Transverse colon (tissue), 4 donors: ENCODE measurements around the gene OSBPL9. TPM values are rescaled to one million over a fixed set of nuclear protein-coding genes. Genes with fewer than 3 reads are reported as not detected.

Experiments used
- DNase-seq: peaks from one replicate; pipeline ENCODE4 v3.0.0-alpha.2; 2019
- H3K27ac ChIP-seq, 4 donors: fragments of 200-600 bp; sonication (generic); 2 replicates each; pipeline ENCODE4 v1.5.1; 2016 to 2018; ENCODE audit warnings: inconsistent platforms in 4 of 4
- H3K27me3 ChIP-seq: fragments of 200-600 bp; sonication (generic); 2 replicates; pipeline ENCODE4 v1.5.1; 2017; ENCODE audit warnings: inconsistent platforms
- H3K36me3 ChIP-seq, 4 donors: fragments of 200-600 bp; sonication (generic); 2 replicates each; pipeline ENCODE4 v1.5.1; 2017 to 2019; ENCODE audit warnings: inconsistent platforms in 4 of 4
- H3K4me1 ChIP-seq, 4 donors: fragments of 200-600 bp; sonication (generic); 2 replicates each; pipeline ENCODE4 v1.5.1; 2017 to 2020; ENCODE audit warnings: inconsistent platforms in 4 of 4
- H3K4me3 ChIP-seq, 4 donors: fragments of 200-600 bp; sonication (generic); 1 replicate in 1 of 4; 2 replicates in 3 of 4; pipeline versions ENCODE4 v1.5.1 to v1.6.1; 2017 to 2019; ENCODE audit warnings: inconsistent platforms in 4 of 4
- H3K9me3 ChIP-seq, 2 donors: fragments of 200-600 bp; sonication (generic); 2 replicates each; pipeline ENCODE4 v1.5.1; 2017 to 2019; ENCODE audit warnings: inconsistent platforms in 2 of 2
- EP300 ChIP-seq: sonication (generic); formaldehyde crosslinking; IDR thresholded peaks from one replicate; pipeline ENCODE4 v1.6.1; 2017; ENCODE audit warnings: antibody characterized with exemption, low read depth
- POLR2A ChIP-seq: fragments of 450-650 bp; IDR thresholded peaks from one replicate; pipeline ENCODE4 v1.6.1; 2016; ENCODE audit warnings: antibody characterized with exemption, mild to moderate bottlenecking, moderate library complexity
- POLR2AphosphoS5 ChIP-seq, 3 donors: sonication (generic); formaldehyde crosslinking; IDR thresholded peaks; one replicate each; pipeline ENCODE4 v1.6.1; 2016; ENCODE audit warnings: antibody characterized with exemption in 3 of 3
- WGBS, 2 donors: methylation state at CpG; one replicate each; pipeline ENCODE4 v1.1.5; 2018; ENCODE audit warnings: low coverage in 1 of 2; 5-methylcytosine and 5-hydroxymethylcytosine counted together
- in situ Hi-C, 4 donors: fragments of 200-750 bp; cut with MboI; loops; one replicate each; pipeline versions ENCODE4 v1.15.0 to v1.15.1; 2017; ENCODE audit warnings: low sequenced_read_pairs in 3 of 4, low pct_ligation_motif_present in 1 of 4, low pct_unique_long_range_greater_than_20kb in 1 of 4
- intact Hi-C: fragments of 100-400 bp; cut with DNase I; formaldehyde crosslinking; loops from one replicate; pipeline ENCODE4 v1.15.1; 2023; ENCODE audit warnings: low total_unique reads
- total RNA-seq, 4 donors: library from RNA; depleted of rRNA; stranded (reverse); fragments of >200 nt; gene quantifications; one replicate each; pipeline ENCODE4 v1.1.0, GENCODE V29; 2016
- TF ChIP-seq, protein P1 (sequence below), 5 experiments: fragments of 200-600 bp in 3 of 5; fragments of 450-650 bp in 2 of 5; sonication (generic) in 3 of 5; IDR thresholded peaks; 1 replicate in 2 of 5; 2 replicates in 3 of 5; pipeline ENCODE4 v1.5.1; 2016 to 2017; ENCODE audit warnings: antibody characterized with exemption in 5 of 5, inconsistent platforms in 3 of 5, mild to moderate bottlenecking in 2 of 5, moderate library complexity in 1 of 5

Gene OSBPL9, protein sequence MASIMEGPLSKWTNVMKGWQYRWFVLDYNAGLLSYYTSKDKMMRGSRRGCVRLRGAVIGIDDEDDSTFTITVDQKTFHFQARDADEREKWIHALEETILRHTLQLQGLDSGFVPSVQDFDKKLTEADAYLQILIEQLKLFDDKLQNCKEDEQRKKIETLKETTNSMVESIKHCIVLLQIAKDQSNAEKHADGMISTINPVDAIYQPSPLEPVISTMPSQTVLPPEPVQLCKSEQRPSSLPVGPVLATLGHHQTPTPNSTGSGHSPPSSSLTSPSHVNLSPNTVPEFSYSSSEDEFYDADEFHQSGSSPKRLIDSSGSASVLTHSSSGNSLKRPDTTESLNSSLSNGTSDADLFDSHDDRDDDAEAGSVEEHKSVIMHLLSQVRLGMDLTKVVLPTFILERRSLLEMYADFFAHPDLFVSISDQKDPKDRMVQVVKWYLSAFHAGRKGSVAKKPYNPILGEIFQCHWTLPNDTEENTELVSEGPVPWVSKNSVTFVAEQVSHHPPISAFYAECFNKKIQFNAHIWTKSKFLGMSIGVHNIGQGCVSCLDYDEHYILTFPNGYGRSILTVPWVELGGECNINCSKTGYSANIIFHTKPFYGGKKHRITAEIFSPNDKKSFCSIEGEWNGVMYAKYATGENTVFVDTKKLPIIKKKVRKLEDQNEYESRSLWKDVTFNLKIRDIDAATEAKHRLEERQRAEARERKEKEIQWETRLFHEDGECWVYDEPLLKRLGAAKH
- 10 to 100 TPM; 56.1 to 82.1 (median 65.4) TPM for total RNA-seq

DNA sequence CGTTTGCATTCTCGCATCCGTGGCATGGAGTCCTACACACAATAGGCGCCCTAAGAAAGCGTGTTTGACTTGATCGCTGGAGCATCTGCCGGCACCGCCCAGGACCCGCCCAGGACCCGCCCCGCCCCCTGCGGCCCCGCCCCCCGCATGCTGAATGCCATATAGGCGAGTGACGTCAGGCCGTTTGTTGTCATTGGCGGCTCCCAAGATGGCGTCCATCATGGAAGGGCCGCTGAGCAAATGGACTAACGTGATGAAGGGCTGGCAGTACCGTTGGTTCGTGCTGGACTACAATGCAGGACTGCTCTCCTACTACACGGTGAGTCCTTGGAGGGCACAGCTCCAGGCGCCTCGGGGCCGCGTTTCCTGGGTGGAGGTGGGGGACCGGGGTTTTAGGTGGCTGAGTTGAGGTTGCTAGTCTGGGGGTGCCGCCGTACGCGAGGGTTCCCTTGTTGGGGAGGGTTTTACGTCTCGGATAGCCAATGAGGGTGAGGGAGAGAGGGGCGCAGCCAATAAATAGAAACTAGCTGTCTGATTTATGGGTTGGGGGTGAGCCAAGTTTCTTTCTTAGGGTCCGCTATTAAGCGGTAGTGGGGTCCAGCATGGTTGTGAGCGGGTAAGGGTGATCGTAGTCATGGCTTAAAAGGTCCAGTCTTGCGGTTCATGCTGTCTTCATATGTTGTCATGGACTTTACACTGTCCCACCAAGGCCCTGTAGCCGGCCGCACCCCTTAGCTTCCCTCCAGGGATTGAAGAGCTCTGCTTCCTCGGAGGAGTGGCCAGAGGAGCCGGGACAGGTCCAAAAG is at the start of gene OSBPL9:
OSBPL9 (plus strand) TSS at position 190 of the 806 bp plus-strand sequence; CDS start at position 209, 19 bp downstream.
- TF ChIP-seq POLR2AphosphoS5 (IDR thresholded peaks at IDR 0.05) (peak; percentile 85 to 89 (median 88)), POLR2A (peak; percentile 62), EP300 (no peak)
- TF ChIP-seq, protein P1, sequence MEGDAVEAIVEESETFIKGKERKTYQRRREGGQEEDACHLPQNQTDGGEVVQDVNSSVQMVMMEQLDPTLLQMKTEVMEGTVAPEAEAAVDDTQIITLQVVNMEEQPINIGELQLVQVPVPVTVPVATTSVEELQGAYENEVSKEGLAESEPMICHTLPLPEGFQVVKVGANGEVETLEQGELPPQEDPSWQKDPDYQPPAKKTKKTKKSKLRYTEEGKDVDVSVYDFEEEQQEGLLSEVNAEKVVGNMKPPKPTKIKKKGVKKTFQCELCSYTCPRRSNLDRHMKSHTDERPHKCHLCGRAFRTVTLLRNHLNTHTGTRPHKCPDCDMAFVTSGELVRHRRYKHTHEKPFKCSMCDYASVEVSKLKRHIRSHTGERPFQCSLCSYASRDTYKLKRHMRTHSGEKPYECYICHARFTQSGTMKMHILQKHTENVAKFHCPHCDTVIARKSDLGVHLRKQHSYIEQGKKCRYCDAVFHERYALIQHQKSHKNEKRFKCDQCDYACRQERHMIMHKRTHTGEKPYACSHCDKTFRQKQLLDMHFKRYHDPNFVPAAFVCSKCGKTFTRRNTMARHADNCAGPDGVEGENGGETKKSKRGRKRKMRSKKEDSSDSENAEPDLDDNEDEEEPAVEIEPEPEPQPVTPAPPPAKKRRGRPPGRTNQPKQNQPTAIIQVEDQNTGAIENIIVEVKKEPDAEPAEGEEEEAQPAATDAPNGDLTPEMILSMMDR (IDR thresholded peaks at IDR 0.05) = no peak
- peaks cover 9 to 50% (median 19%) of the 10 kb centered on the region in 4 donors for H3K4me1 ChIP-seq
- 0 to 1% methylated on average over 5 to 45 of the region's 45 CpGs for WGBS, 2 donors

DNA sequence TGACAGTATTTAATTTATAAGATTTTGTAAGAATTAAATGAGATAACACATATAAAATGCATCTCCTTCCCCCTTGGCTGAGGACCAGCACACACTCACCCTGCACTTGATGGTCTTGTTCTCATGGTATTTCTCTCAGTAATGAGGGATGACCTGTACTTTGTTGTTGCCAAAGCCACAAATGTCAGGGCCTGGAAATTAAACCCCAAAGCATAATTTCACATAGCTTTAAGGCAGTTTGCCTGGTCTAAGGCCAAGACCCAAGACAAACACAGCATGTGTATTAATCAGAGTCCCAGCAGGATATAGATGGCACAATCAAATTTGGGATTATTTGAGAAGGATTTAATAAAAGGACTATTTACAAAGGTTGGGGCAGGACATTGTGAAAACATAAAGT is 49.2 kb upstream of the OSBPL9 start:
- Histone ChIP-seq H3K36me3 (no peaks in the 10 kb centered on the region), H3K4me1 (peaks cover 0 to 33% (median 7%) of the 10 kb centered on the region in 4 donors), H3K27me3 (no peaks in the 10 kb centered on the region), H3K27ac (no peak overlapping the region), H3K4me3 (no peak overlapping the region), H3K9me3 (no peaks in the 10 kb centered on the region)
- in situ Hi-C loops = no loop called here
- intact Hi-C loops = no loop called here
- no peak for DNase-seq
- TF ChIP-seq EP300 (no peak), POLR2AphosphoS5 (IDR thresholded peaks at IDR 0.05) (no peak), POLR2A (no peak)
- TF ChIP-seq, protein P1 (IDR thresholded peaks at IDR 0.05) = no peak

More for the DNA sequence above, at the start of gene OSBPL9:
- H3K27ac ChIP-seq = peak within 1 kb of the TSS; percentile 84 to 90 (median 88)
- no peaks in the 10 kb centered on the region for H3K27me3 ChIP-seq
- no peaks in the 10 kb centered on the region for H3K9me3 ChIP-seq
- no peaks in the 10 kb centered on the region for H3K36me3 ChIP-seq
- DNase-seq = peak; percentile 92
- in situ Hi-C loops (no loop called here), intact Hi-C loops (no loop called here)
- peak within 1 kb of the TSS; percentile 37 to 93 (median 69) for H3K4me3 ChIP-seq

DNA sequence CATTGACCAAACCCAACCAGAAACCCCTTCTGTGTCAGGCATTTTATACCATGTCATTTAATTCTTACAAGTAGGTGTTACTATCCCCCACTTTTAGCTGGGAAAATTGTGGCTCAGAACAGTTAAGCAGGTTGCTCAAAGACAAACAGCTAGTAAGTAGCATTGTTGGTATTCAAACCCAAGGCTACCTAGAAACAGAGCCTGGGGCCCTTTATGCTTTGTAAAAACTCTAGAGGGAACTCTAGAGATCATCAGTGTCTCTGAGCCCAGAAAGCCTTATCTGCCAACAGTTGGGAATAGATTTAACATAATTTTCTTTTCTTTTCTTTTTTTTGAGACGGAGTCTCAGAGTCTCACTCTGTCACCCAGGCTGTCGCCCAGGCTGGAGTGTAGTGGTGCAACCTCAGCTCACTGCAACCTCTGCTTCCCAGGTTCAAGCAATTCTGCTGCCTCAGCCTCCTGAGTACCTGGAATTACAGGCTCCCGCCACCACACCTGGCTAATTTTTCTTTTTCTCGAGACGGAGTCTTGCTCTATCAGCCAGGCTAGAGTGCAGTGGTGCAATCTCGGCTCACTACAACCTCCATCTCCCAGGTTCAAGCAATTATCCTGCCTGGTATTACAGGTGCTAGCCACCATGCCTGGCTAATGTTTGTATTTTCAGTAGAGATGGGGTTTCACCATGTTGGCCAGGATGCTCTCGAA is 48.5 kb upstream of the OSBPL9 start:
- H3K9me3 ChIP-seq = no peaks in the 10 kb centered on the region
- WGBS, 2 donors = 91% methylated on average over 7 of the region's 7 CpGs; no CpG with 5 or more reads in 1 of the 2 donors
- intact Hi-C loops (no loop called here), in situ Hi-C loops (no loop called here)
- DNase-seq = no peak
- H3K27me3 ChIP-seq = no peaks in the 10 kb centered on the region
- H3K4me3 ChIP-seq = no peak overlapping the region
- no peaks in the 10 kb centered on the region for H3K36me3 ChIP-seq
- TF ChIP-seq POLR2A (no peak), EP300 (no peak)
- TF ChIP-seq, protein P1 (IDR thresholded peaks at IDR 0.05) = no peak
- peak overlapping the region in 1 of 4 donors; percentile 23 for H3K27ac ChIP-seq
- H3K4me1 ChIP-seq = peaks cover 0 to 33% (median 7%) of the 10 kb centered on the region in 4 donors
